ELR (cell line): Measurements from ENCODE around the gene FSIP2.

Experiments
- DNase-seq: peaks from one replicate; pipeline ENCODE4 v3.0.0-alpha.2; 2015; ENCODE audit warnings: low read depth

The FSIP2 gene, protein sequence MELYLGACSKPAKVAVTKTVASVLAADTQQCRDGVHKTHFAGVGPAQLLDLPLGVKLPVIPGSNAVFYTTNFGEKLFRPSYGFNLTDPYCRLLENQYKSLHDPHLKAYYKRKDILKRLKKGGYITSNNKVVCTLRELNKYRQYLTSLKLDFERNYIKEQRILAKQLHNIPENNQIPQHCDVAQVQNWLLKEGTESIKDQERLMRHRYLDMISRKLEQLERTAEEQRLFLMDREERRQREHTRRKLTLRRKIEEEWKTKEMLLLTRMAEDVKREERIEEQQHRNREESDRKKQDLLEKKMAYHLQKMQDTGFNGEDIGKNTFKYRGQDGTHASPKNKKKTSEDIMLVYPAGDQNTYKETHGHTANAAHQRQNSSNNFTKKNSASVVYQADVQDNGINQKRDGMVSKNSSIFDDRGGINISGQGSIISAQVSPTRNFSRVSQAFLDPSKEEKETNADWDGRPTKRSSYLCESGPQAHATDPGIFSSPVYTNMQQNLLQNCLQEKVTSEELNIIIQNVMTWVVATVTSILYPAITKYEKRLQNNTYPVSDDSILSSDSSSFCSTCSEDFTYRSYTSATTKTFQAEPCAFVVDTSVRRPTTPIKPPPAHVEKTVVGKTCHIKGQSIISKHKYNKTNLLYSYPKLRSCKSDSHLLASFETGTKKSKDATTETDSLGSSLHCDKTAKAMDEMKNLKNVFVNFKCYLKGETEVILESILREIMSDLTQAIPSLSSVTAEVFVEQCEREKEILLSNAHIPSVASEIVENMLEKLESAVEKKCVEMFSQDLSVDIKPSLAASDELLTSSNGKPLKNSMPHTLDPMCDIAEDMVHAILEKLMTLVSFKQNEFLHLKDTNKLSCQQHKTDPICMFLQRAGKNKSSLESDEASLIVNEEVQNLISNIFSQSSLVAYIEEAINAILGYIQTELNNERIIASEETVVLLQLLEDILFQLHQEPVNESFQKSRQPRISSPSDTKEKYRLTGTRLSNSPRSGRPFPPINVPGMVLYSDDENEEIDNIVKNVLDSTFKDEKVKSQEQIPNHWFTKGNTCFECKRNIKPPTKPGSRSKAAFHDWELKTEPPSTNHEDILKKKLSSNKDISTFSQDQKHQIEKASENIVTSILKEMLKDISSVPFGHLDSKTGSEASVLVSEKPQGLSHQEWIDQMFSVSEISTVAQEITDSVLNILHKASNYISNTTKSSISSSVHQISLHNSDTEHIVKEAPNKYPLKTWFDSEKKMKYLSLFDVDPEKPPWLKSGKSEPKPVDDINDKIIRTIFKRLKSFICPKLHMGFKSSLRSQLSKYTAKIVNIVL (N-terminal part only)

DNA sequence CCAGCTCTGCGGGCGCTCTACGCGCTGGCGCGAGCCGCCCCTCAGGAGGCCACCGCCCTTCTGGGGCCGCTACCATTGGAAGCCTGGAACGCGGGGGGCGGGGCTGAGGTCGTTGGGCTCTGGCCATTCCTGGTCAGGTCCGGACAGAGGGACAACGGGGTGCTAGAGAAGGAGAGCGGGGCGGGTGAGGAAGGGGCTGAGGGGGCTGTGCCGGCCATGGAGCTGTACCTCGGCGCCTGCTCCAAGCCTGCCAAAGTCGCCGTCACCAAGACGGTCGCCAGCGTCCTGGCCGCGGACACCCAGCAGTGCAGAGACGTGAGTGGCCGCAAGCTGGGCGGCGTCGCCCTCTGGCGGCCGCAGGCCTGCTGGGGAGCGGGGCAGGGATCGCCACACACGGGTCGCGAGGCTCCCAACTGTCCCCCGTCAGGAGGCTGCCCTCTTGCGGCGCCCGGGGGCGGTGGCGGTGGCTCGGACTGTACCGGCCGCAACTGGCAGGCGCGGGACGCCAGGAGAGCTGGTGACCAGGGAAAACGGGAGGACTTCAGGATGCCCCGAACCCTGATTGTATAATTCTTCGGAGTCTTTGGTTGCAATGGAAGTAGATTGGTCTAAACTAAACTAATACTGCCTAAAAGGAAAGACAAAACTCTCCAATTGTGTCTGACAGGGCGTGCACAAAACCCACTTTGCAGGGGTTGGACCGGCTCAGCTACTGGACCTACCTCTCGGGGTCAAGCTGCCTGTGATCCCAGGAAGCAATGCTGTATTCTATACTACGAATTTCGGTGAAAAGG is at the start of gene FSIP2:
Gene FSIP2 (plus strand): TSS at position 126 of the 794 bp plus-strand sequence. CDS start 91 bp downstream, at position 217.
- peak; percentile 47 for DNase-seq

DNA sequence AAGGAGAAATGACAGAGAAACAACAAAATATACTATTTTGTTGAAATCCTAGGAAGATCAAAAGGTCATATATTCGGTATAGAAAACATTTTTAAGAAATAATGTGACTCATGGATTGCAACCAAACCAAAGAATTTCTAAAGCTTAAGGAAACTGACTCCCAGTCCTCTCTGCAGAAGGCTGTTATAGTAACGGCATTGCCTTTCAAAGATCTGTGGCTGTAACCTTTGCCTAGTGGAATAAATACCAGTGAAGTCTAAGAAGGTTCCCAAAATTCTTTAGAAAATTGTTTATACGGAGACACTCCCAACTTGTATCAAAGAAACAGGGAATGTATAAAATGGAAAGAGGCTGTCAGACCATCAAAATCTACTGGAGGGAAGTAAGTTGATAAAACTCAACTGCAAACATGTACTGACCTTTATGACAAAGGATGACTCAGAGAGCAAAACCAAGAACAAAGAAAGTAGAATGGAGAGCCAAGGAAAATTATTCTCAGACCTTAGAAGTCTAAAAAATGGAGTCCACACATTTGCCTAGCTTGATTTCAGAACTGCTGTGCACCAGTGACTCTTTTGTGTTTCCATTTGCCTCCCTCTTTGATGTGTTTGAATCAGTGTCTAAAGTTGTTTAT is 48.6 kb upstream of the FSIP2 start:
- DNase-seq = peak; percentile 60

DNA sequence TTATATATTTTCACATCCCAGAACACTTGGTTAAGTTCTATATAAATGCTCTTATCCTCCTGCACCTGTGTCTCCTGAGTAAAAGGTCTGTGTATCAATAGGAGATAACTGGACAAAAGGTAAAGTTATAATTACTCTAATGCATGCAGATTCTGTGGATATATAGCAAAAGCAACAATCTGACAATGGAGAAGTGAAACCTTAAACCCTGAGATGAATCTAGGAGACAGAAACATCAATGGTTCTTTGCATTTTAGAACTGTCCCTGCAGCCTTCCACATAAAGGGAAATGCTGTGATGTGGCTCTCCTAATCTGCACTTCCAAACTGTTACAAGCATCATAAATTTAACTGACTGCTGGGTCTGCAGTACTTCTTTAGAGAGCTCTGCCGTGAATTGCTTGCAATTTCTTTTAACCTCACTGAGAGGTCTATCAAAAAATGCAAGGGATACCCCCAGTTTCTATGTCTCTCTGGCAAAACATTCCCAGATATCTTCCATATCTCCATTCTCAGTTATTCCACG is 42.8 kb upstream of the FSIP2 start:
- DNase-seq = no peak

DNA sequence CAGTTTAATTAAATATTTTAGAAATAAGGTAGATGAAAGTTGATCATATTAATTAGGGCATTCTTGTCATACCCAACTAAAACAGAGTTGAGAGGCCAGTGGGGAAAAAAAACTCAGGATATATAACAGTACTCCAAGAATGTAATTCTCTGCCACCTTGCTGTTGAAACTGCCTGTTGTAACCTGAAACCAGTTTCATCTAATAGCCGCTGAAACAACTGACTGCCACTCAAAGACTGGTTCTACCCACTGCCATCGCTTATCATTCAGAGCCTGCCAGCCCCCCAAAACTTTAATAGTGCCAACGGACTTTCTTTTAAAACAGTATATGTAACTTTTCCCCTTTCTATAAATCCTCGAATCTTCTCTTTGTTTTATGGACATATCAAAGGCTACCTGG is 37.7 kb upstream of the FSIP2 start:
- DNase-seq = peak; percentile 21

DNA sequence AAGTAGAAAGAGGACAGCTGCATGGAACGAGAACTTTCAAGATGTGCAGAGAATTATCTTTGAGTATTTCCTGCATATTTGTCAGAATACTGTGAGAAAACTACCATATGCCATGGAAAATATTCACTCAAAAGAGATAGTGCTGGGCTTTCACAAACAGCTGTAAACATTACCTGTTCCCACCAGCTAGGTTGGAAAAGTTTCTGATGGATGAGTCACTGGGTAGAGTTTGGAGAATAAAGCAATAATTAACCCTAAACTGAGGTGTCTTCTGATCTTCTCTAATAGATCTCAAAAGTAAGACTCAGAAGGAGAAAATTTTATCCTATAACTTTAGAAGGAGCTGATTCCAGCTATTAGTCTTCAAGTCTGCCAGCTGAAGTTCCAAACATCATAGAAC is 3.9 kb upstream of the FSIP2 start:
- DNase-seq = no peak

DNA sequence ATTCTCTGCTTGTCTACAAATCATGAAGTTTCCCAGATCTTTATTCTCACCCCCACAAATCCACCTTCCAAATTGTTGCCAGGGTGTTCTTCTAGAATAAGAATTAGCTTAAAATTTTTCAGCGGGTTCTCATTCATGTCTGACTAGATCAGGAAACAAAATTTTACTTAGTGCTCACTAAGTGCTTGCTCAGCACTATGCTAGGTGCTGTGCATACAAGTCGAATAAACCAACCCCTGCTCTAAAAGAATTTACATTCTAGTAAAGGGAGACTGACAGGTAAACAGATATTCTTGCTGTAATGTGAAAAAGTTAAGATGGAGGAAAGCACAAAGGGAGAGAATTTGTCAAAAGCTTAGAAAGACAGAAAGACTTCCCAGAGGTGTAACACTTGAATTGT is 2.4 kb upstream of the FSIP2 start:
- no peak for DNase-seq

DNA sequence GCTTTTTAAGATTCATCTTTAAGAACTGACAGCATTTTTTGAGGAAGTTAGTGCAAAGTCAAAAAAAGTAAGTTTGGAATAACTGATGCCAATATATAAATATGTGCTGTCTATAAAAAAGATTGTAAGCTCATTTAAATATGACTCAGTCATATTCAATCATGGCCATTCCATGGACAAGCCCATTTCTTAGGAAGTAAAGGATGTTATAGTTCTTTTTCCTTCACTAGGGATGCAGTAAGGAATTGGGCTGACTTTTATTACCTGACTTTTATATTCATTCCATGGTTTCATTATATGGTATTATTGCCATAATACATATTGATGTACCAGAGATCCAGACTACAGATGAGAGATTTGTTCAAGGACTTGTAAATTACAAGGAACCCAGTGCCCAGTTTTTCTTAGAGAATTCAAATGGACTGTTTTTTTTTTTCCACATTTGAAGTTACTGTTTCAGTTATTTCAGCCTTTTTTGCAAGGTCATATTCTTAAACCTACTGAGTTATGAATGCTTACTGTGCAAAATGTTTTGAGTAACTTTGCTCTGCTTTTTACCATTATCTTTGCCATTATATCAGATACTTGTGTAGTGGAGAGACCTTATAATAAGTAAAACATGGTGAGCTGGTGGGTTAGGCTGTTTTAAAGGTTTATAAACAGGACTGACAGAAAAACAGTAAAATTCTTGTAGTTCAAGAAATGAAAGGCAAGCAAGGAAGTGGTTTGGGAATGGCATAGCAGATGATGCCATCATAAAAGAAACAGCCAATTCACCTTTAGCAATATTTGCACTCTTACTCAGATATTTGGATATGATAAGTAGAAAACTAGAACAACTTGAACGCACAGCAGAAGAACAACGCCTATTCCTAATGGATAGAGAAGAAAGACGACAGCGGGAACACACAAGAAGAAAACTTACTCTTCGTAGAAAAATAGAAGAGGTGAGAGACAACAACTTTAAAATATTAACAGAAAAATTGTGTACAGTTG is 7.6 kb downstream of the FSIP2 start:
- no peak for DNase-seq

DNA sequence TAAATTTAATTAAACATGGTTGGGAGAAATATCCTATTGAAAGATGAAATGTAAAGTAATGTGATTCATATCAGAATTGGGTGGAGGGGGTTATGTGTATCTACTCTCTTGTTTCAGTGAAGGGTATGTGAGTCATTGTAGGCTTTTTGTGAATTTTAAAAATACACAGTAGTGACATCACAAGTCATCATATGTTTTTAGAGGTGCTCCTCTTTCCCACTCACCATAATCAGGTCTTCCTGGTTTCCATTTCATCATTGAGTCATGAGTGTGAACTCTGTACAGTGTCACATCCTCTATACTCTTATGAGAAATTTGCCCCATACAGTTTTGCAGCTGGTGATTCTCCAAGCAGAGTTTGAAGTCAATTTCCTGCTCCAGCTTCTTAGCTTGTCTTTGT is 18.8 kb downstream of the FSIP2 start:
- peak; percentile 35 for DNase-seq

DNA sequence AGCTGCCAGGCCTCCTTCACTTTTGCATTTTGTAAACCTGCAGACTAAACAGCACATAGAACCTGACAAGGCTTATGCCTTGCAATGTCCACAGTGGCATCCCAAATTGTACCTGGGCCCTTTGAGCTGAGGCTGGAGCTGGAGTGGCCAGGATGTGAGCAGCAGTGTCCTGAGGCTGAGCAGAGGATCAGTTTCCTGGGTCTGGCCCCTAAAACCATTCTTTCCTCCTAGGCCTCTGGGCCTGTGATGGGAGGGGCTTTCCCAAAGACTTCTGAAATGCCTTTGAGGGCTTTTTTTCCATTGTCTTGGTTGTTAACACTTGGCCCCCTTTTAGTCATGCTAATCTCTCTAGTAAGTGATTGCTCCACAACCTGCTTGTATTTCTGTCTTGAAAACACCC is 32.8 kb downstream of the FSIP2 start:
- no peak for DNase-seq

DNA sequence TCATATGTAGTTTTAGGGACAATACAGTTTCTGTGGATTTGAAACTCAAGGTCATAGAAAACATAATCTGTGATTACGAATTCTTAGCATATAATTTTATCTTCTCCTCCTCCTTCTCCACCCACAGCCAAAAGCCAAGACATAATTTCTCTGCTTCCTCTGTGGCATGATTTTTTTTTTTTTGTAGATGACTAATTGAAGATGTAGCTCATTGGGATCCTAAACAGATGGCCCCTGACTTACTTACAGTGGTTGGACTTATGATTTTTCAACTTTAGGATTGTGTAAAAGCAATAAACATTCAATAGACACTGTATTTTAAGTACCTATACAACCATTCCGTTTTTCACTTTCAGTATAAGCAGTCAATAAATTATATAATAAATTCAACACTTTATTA is 42.3 kb downstream of the FSIP2 start:
- DNase-seq = peak; percentile 51

DNA sequence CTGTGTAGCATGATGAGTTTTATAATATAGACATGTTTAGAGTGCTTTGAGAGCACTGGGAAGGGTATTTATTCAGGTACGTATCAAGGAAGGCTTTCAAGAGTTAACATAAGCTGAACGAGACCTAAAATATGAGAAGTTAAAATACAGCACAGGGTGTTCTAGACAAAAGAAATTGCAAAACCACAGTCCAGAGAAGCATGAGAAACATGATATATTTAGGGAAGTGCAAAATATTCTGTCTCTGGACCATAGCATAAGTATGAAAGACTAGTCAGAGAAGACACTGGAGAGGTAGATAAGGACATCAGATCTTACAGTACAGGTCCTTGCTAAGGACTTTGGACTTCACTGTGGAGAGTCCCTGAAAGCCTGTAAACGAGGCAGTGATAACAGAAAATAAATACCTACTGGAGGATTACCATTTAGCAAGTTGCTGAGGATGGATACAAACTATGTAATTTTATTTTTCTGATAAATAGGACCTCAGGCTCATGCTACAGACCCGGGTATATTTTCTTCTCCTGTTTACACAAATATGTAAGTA is 43.7 kb downstream of the FSIP2 start:
- DNase-seq = no peak

DNA sequence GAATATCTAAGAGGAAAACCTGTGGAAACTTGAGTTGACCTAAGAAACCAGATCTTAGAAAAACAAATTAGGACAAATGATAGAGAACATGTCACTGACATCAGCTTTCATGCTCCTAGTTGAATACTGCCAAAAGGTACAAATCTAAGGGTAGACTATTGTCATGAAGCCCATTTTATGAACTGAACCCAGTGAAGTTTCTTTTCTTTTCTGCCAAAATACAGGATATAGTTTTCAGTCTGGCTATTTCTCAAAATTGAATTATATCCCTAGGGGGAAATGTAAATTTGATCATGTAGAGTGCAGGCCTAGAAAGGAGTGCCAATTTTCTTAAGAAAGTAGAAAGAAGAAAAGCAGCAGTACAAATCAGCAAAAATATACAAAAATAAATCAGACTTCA is 46.6 kb downstream of the FSIP2 start:
- no peak for DNase-seq

DNA sequence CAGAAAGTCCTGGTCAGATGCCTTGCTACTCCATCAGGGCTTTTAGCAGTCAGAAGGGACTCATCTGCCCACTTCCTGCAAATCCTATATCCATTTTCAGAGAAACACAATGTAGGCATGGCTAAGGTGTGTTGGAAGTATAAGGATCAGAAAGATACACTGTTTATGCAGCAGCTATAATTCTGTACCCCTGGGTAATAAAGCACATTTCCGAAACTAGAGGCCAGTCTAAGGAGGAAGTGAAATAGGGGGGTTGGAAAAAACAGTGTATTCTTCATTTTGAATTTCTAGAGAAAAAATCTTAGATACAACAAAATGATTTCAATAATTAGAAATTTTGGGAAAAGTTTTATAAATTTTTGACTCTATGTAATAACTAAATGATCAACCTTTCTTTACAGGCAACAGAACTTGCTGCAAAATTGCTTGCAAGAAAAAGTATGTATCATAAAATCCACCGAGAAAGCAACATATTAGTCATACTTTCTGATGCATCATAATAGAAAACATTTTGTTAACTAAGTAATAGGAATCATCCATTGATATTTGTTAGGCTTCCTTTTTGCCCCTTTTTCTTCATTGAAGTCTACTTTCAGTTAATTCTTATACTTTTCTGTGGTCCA is 47.4 kb downstream of the FSIP2 start:
- peak; percentile 61 for DNase-seq

DNA sequence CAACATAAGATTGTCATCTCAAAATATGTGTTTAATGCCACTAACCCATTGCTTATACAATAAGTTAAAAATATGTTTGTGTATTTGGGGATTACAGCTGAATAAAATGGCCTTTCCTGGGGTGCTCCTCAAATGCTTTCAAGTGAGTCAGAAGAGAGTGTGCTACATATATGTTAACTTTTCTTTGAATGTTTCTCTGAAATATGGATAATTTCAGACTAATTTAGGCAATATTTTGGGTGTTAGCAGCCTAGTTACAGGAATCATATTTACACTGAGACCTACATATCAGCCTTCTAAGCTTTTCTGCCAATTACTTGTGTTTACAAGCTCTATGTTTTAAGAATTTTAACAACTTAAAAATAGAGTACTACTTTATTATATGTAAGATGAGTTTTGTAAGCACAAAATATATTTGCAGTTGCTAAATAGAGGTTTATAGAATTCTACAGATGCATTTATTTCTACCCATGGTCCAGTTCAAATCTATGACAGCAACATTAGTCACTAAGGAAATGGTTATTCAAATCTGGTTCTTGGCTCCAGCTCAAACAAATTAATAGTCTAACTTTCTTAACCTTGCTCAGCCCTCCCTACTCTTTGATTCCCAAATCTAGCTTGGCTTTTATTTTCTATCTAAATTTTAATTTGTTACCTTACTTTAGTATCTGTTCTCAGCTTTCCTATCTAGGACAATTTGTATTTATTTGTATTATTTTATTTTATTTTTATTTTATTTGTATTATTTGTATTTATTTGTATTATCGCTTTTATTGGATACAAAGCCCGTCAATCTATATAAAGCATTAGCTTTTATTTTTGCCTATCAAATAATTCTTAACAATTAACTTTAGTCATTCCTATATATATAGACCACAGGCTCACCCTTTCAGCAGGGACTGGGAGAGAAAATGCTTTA is 48.9 kb downstream of the FSIP2 start:
- peak; percentile 74 for DNase-seq

DNA sequence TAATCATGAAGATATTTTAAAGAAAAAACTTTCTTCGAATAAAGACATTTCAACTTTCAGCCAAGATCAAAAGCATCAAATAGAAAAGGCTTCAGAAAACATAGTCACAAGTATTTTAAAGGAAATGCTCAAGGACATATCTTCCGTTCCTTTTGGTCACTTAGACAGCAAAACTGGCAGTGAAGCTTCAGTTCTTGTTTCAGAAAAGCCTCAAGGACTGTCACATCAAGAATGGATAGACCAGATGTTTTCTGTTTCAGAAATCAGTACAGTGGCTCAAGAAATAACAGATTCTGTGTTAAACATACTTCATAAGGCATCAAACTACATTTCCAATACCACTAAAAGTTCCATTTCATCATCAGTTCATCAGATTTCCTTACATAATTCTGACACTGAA is 51.8 kb downstream of the FSIP2 start:
- DNase-seq = no peak

DNA sequence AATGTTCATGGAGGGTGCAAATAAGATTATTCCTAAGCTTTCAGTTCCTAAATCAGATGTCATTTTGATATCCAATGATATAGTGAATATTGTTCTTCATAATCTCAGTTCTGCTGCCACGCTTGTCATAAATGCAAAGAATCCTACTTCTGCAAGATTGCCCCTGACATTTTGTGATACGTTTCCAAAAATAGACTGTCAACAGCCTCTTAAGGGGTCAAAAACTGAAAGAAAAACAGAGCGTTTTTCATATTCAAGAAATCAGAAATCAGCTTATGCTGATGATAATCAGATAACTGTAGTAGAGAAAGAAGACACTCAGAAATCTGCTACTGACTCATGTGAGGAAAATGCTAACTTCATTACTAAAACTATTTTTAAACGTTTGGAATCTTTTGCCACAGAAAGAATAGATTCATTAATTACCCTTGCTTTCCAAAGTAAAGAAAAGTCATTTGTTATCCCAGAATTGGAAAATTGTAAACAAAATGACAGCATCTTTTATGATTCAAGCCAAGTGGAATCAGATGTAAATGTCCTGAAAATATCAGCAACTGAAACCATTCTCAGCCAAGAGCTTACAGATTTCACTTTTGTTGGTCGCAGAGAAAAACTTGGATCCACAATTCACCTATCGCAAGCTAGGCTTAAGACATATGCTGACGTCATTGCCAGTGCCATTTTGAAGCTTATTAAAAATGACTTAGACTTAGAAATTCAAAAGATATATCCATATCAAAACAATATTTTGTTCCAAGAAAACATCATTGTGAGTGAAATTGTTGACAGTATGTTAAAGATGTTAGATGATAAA is 55.1 kb downstream of the FSIP2 start:
- DNase-seq = peak; percentile 38

DNA sequence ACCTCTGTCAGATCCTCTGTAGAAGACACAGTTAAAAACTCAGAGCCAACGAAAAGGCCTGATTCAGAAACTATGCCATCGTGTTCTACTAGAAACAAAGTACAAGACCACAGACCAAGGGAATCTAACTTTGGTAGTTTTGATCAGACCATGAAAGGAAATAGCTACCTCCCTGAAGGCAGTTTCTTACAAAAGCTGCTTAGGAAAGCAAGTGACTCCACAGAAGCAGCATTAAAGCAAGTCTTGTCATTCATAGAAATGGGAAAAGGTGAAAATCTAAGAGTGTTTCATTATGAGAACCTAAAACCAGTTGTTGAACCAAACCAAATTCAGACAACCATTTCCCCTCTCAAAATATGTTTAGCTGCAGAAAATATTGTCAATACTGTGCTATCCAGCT is 58.2 kb downstream of the FSIP2 start:
- DNase-seq = no peak
